ENCODE measurements around the gene SLC49A3.
A peak's percentile ranks its signal among the peaks of the same experiment; 100 is the strongest.
"Not testable (repeated sequence)": the region's sequence is repeated elsewhere in the genome, so short reads cannot be mapped to it uniquely, and the experiment has no call there.

The SLC49A3 gene

DNA sequence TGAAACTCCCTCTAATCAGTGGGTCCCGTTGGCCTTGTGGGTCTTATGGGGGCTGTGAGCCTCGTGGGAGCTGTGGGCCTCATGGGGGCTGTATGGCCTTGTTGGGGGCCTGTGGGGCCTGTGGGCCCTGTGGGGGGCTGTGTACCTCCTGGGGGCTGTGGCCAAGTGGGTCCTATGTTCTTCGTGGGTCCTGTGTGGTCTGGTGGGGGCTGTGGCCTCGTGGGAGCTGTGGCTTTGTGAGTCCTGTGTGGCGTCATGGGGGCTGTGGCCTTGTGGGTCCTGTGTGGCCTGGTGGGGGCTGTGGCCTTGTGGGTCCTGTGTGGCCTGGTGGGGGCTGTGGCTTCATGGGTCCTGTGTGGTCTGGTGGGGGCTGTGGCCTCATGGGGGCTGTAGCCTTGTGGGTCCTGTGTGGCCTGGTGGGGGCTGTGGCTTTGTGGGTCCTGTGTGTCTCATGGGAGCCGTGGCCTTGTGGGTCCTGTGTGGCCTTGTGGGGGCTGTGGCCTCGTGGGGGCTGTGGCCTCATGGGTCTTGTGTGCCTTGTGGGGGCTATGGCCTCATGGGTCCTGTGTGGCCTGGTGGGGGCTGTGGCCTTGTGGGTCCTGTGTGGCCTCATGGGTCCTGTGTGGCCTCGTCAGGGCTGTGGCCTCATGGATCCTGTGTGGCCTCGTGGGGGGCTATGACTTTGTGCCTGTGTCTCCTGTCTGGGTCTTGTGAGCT, 24.1 kb upstream of the SLC49A3 start:
- no peak for TF ChIP-seq POLR2A (IDR thresholded peaks at IDR 0.05; ENCODE audit: low read length)
- no peak for TF ChIP-seq GATA1 (IDR thresholded peaks at IDR 0.05; ENCODE audit: low read depth, low read length)

DNA sequence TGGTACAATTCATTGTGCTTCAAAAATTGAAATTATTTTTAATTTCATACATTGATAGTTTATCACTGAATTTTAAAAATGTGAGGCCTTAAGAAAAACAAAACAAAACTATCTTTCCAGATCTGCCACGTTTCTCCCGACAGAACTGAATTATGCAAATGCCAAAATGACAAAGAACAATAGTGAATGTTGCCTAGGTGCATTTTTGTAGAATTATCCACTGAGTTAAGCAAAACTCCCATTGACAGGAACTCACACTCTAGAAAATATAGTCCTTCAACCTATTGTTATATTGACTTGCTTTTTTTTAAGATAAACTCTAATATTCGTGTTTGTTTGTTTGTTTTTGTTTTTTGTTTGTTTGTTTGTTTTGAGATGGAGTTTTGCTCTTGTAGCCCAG, 23.1 kb upstream of the SLC49A3 start:
- TF ChIP-seq GATA1 (IDR thresholded peaks at IDR 0.05; ENCODE audit: low read depth, low read length) (no peak), POLR2A (IDR thresholded peaks at IDR 0.05; ENCODE audit: low read length) (no peak)
- DNase-seq: no peak

More for the DNA sequence above, 24.1 kb upstream of the SLC49A3 start:
- no peak for DNase-seq

DNA sequence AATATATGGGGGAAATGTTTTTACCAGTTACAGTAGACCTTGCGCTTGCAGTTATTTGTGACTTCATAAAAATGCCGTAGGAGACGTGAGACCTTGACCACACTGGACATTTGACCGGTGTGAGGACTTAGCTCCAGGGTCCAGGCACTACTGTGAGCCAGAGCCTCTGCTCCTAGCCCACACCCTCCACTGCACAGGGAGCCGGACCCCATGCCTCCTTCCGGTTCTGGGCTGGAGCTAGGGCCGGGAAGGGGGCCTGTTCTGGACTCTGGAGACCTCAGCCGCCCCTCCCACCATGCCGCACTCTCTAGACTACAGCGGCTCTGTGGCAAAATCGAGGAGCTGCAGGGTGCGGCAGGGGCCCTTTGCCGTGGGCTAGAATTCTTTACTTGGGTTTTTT, 22.0 kb upstream of the SLC49A3 start:
- TF ChIP-seq GATA1 (IDR thresholded peaks at IDR 0.05; ENCODE audit: low read depth, low read length): no peak
- TF ChIP-seq POLR2A (IDR thresholded peaks at IDR 0.05; ENCODE audit: low read length): no peak
- no peak for DNase-seq

DNA sequence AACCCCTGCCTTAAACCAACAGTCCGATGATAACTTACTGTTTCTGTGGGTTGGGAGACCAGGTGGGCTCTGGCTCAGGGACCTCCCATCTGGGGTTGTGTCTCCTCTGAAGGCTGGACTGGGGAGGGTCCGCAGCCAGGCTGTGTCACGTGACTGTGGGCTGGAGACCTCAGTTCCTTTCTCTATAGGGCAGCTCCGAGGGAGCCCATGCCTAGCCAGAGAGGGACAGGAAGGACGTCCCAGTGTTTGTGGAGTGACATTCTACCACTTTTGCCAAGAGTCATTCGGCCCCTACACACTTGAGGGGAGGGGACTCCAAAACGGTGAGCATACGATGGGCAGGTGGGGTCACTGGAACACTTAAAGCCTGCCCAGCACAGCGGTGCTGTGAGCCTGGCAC, 21.2 kb upstream of the SLC49A3 start:
- TF ChIP-seq GATA1 (IDR thresholded peaks at IDR 0.05; ENCODE audit: low read depth, low read length) (no peak), POLR2A (IDR thresholded peaks at IDR 0.05; ENCODE audit: low read length) (no peak)
- DNase-seq: no peak

DNA sequence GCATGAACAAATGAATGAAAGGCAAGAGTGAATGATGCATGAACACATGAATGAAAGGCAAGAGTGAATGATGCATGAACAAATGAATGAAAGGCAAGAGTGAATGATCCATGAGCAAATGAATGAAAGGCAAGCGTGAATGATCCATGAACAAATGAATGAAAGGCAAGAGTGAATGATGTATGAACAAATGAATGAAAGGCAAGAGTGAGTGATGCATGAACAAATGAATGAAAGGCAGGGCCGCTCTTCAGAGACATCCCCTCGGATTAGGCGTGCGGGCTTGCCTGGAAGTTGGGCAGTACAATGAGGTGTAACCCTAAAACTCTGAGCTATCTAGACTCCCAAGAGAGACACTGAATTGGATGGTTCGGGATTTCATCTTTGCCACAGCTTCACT, 20.4 kb upstream of the SLC49A3 start:
- DNase-seq: no peak
- TF ChIP-seq GATA1 (IDR thresholded peaks at IDR 0.05; ENCODE audit: low read depth, low read length) (no peak), POLR2A (IDR thresholded peaks at IDR 0.05; ENCODE audit: low read length) (no peak)

DNA sequence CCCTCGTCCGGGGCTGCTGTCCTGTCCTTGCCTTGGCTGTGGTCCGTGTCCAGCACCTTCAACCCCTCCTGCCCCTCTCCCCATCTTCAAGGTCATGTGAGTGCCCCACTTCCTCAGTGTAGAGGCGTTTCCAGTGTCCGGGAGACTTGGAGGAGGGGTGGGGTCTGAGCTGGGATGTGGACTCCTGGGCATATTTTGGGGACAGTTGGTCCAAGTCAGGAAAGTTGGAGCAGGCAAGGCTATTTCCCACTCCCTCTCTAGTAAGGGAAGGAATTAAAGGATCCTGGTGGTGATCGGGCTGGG, 19.6 kb upstream of the SLC49A3 start:
- no peak for DNase-seq
- TF ChIP-seq GATA1 (IDR thresholded peaks at IDR 0.05; ENCODE audit: low read depth, low read length): no peak
- no peak for TF ChIP-seq POLR2A (IDR thresholded peaks at IDR 0.05; ENCODE audit: low read length)

DNA sequence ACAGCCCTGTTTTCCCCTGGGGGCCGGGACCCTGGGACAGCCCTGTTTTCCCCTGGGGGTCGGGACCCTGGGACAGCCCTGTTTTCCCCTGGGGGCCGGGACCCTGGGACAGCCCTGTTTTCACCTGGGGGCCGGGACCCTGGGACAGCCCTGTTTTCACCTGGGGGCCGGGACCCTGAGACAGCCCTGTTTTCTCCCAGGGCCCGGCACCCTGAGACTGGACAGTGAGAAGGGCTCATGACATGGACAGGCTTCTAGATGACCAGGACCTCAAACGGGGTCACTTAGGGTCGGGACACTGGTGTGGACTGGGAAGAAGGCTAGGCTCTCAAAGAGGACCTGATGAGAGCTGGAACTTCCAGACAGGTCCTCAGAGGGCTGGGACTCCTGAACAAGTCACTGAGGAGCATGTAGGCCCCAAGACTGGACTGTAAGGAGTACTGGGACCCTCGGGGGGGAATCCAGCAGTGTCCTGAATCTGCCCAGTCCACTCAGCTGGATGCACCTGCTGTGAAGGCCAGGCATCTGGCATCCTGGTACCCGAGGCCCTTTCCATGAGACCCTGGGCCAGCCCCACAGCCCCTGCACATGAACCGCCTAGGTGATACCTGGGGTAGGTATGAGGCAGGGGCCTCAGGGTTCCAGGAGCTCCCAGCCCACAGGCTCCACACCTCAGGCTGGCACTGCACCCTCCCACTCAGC, 19.1 kb upstream of the SLC49A3 start:
- no peak for TF ChIP-seq GATA1 (IDR thresholded peaks at IDR 0.05; ENCODE audit: low read depth, low read length)
- no peak for TF ChIP-seq POLR2A (IDR thresholded peaks at IDR 0.05; ENCODE audit: low read length)
- DNase-seq: no peak

DNA sequence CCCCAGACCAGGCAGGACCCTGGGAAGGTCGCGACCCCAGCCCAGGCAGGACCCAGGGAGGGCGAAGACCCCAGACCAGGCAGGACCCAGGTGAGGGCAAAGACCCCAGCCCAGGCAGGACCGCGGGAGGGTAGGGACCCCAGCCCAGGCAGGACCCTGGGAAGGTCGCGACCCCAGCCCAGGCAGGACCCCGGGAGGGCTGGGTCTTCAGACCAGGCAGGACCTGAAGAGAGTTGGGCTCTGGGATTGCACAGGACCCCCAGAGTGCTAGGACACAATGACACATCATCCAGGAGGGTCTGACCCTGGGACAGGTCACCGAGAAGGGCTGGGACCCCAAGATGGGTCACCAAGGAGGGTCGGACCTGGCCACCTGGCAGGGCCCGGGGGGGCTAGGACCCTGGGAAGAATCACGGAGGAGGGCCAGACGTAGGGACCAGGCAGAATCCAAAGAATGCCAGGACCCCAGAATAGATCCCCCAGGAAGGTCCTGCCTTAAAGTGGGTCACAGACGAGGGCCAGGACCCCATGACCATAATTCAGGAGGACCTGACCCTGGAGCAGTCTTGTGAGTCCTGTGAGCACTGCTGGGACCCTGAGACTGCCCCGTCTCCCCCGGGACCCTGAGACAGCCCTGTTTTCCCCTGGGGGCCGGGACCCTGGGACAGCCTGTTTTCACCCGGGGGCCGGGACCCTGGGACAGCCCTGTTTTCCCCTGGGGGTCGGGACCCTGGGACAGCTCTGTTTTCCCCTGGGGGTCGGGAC, 18.1 kb upstream of the SLC49A3 start:
- DNase-seq: no peak
- TF ChIP-seq POLR2A (IDR thresholded peaks at IDR 0.05; ENCODE audit: low read length) (no peak), GATA1 (IDR thresholded peaks at IDR 0.05; ENCODE audit: low read depth, low read length) (no peak)

DNA sequence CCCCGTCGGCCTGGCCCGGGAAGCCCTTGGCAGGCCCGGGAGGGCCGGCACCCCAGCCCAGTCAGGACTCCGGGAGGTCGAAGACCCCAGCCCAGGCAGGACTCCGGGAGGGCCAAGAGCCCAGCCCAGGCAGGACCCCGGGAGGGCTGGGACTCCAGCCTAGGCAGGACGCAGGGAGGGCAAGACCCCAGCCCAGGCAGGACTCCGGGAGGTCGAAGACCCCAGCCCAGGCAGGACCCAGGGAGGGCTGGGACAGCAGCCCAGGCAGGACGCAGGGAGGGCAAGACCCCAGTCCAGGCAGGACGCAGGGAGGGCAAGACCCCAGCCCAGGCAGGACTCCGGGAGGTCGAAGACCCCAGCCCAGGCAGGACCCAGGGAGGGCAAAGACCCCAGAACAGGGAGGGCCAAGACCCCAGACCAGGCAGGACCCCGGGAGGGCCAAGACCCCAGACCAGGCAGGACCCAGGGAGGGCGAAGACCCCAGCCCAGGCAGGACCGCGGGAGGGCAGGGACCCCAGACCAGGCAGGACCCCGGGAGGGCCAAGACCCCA, 17.2 kb upstream of the SLC49A3 start:
- DNase-seq: not testable (repeated sequence)

DNA sequence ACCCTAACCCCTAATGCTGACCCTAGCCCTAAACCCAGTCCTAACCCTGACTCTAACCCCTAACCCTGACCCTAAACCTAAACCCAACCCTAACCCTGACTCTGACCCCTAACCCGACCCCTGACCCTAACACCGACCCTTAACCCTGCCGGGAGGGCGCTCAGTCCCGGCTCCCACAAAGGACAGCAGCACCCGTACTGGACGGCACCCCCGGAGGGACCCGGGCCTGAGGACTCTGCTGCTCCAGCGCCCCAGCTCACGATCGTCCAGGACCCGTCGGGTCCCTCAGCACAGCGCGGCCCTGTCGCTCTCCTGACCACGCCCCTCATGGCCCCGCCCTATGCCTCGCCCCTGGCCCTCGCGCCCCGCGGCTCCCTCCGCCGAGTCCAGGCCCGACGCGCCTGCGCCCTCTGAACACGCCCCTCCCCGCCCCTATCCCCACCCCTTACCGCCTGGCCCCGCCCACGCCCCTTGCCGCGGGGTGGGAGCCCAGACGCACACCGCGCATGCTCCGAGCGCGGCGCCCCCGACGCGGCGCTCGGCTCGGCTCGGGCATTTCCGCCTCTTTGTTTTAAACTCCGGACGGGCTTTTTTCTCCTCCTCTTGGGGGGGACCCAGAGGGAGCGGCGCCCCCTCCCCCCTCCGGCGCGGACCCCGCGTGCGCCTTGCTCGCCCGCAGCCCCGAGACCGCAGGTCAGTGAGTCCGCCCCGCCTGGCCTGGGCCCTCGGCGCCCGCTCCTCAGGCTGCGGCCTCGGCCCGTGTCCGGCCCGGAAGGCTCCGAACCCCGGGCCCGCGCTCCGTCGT, 16.5 kb upstream of the SLC49A3 start, which contains the start of gene PCGF3:
Gene PCGF3 (plus strand): TSS at position 555 of the 805 bp plus-strand sequence. CDS start 27,849 bp downstream, outside the sequence.
- TF ChIP-seq POLR2A (IDR thresholded peaks at IDR 0.05; ENCODE audit: low read length) (peak; percentile 41), GATA1 (IDR thresholded peaks at IDR 0.05; ENCODE audit: low read depth, low read length) (no peak)
- peak; percentile 96 to 97 for DNase-seq

DNA sequence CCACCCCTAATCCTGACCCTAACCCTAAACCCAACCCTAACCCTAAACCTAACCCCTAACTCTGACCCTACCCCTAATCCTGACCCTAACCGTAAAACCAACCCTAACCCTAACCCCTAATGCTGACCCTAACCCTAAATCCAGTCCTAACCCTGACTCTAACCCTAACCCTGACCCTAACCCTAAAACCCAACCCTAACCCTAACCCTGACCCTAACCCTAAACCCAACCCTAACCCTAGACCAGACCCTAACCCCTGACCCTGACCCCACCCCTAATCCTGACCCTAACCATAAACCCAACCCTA, 16.0 kb upstream of the SLC49A3 start:
- TF ChIP-seq POLR2A (IDR thresholded peaks at IDR 0.05; ENCODE audit: low read length): no peak
- no peak for TF ChIP-seq GATA1 (IDR thresholded peaks at IDR 0.05; ENCODE audit: low read depth, low read length)
- DNase-seq: no peak

DNA sequence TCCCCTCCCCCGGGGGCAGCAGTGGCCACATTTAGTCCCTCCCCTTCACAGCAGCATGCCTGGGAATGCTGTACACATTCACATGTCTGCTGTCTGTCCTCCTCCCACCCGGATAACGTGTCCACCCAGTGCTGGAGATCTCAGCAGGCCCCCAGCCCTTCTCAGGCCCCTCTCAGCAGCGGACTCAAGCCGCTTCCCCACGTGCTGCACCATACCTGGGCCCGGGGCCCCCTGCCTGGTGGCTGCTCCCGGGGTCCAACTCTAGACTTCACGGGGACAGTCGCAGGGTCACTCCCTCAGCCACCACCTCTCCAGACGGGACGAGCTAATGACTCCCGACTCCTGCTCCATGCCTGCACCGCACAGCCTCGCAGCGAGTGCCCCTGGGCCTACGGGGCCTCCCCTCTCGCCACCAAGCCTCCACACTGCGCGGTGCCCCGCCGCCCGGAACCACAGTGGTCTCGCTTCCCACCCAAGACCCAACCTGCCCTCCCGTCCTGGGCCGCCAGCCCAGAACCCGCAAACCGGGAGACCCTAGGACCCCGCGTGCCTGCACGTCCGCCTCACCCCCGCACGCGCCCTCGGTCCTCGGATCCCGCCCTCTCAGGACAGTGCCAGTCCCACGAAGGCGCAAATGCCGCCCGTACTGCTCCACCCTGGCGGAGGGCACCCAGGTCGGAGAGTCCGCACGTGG, 15.4 kb upstream of the SLC49A3 start:
- TF ChIP-seq POLR2A (IDR thresholded peaks at IDR 0.05; ENCODE audit: low read length) (no peak), GATA1 (IDR thresholded peaks at IDR 0.05; ENCODE audit: low read depth, low read length) (no peak)
- no peak for DNase-seq

All from erythroblast (primary cell).